ENCODE results near the gene PGAP6. TPM values are rescaled to one million over a fixed set of nuclear protein-coding genes. Genes with fewer than 3 reads are reported as not detected.

The PGAP6 gene
- total RNA-seq, 1 donor from 2014 or later = 114 TPM

DNA sequence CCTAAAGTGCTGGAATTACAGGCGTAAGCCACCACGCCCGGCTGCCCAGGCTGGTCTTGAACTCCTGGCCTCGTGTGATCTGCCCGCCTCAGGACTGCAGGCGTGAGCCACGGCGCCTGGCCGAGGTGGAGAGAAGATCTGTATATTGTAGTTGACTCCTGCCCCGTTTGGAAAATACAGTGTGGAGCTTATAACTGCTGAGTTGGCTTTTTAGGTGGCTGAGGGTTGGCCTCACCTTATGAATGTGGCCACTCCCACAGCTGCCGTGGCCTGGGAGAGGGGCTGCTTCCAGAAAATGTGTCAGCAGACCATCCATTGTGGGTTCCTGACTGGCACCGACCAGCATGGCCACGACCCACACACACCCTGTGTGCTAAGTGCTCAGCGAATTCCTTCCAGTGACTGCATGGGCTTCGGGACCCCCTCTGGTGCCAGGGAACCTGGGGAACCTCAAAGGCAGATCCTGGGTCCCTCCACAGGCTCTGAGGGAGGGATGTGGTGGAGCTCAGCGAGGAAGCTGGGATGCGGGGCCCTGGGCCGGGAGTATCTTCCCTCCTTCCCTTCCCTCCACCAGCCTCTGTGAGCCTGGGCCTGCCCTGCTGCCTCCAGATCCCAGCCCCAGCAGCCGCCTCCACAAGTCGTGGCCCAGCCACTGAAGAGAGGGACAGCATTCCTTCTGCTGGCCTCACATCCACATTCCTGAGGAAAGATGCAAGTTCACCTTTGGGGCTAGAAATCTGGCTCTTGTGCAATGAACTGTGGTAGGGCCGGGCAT lies 32.8 kb upstream of the PGAP6 start:
- TF ChIP-seq, protein P1, sequence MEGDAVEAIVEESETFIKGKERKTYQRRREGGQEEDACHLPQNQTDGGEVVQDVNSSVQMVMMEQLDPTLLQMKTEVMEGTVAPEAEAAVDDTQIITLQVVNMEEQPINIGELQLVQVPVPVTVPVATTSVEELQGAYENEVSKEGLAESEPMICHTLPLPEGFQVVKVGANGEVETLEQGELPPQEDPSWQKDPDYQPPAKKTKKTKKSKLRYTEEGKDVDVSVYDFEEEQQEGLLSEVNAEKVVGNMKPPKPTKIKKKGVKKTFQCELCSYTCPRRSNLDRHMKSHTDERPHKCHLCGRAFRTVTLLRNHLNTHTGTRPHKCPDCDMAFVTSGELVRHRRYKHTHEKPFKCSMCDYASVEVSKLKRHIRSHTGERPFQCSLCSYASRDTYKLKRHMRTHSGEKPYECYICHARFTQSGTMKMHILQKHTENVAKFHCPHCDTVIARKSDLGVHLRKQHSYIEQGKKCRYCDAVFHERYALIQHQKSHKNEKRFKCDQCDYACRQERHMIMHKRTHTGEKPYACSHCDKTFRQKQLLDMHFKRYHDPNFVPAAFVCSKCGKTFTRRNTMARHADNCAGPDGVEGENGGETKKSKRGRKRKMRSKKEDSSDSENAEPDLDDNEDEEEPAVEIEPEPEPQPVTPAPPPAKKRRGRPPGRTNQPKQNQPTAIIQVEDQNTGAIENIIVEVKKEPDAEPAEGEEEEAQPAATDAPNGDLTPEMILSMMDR (IDR thresholded peaks at IDR 0.05; ENCODE audit: insufficient read depth, low read length, poor library complexity, severe bottlenecking) = no peak
- no peak for DNase-seq (ENCODE audit: low read depth)
- no peak overlapping the region for H3K4me3 ChIP-seq (ENCODE audit: low read depth, low read length)
- no peaks in the 10 kb centered on the region for H3K36me3 ChIP-seq (ENCODE audit: control insufficient read depth, insufficient read depth, low read length)
- no peaks in the 10 kb centered on the region for H3K27me3 ChIP-seq (ENCODE audit: control insufficient read depth, insufficient read depth, low read length)

DNA sequence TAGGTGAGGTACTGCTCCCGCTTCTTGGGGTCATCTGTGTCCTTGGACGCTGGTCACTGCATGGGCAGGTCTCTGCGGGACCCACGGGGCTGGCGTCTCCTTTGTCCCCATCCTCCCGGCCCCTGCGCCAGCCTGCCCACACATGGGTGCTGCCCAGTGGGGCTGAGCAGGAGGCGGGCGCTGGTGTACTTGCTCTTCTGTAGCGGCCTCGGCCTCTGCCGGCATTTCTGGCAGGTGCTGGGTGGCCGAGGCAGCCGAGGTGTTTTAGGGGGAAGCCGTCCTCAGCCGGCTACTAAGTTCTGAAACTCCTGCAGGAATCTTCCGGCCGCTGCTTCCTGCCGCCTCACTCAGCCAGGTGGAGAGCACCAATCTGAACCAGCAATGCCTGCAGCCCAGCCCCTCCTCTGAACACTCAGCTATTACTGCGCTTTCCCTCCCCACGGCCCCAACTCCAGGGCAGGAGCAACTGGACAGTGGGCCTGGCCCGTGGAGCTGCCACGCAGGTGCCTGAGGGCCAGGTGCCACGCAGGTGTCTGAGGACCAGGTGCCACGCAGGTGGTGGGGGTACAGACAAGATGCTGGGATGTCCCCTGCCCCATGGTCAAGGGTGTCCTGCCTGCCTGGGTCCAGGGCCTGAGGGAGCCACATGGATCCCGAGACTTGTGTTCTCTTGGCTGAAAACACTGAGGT lies 29.9 kb upstream of the PGAP6 start:
- Histone ChIP-seq H3K36me3 (ENCODE audit: control insufficient read depth, insufficient read depth, low read length) (no peaks in the 10 kb centered on the region), H3K27me3 (ENCODE audit: control insufficient read depth, insufficient read depth, low read length) (no peaks in the 10 kb centered on the region), H3K4me3 (ENCODE audit: low read depth, low read length) (no peak overlapping the region)
- TF ChIP-seq, protein P1 (IDR thresholded peaks at IDR 0.05; ENCODE audit: insufficient read depth, low read length, poor library complexity, severe bottlenecking) = no peak
- no peak for DNase-seq (ENCODE audit: low read depth)

DNA sequence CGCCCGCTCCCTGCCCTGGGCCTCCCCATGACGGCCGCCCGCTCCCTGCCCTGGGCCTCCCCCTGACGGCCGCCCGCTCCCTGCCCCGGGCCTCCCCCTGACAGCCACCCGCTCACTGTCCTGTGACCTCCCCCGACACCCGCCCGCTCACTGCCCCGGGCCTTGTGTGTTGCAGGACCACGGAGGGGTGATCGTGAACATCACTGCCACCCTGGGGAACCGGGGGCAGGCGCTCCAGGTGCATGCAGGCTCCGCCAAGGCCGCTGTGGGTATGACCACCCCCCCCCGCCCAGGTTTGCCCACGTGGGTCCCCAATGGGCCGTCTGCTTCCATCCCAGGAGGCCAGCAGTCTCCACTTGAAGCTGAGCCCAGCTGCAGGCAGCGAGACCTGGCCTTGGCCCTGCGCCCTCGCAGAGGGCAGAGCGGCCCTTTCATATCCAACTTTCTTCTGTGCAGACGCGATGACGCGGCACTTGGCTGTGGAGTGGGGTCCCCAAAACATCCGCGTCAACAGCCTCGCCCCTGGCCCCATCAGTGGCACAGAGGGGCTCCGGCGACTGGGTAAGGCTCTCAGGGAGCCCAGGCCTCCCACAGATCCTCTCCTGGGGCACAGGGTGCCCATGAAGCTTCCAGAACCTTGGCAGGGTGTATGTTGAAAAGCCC lies 28.9 kb upstream of the PGAP6 start:
- TF ChIP-seq, protein P1 (IDR thresholded peaks at IDR 0.05; ENCODE audit: insufficient read depth, low read length, poor library complexity, severe bottlenecking) = no peak
- no peak for DNase-seq (ENCODE audit: low read depth)
- no peaks in the 10 kb centered on the region for H3K27me3 ChIP-seq (ENCODE audit: control insufficient read depth, insufficient read depth, low read length)
- no peaks in the 10 kb centered on the region for H3K36me3 ChIP-seq (ENCODE audit: control insufficient read depth, insufficient read depth, low read length)
- H3K4me3 ChIP-seq (ENCODE audit: low read depth, low read length) = no peak overlapping the region

DNA sequence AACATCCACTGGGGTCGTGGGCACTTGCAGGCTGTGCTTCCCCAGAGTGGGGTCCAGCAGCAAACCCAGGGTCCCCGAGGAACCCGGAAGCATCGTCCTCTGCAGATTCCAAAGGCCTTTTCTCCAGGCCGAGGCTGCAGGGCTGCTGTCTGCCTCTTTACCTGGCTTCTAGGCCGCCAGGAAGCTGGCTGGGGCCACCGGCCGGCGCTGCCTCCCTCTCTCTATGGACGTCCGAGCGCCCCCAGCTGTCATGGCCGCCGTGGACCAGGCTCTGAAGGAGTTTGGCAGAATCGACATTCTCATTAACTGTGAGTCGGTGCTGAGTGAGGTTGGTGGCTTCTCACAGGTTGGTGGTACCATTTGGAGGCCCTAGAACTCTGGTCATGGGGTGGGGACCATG lies 25.5 kb upstream of the PGAP6 start:
- Histone ChIP-seq H3K4me3 (ENCODE audit: low read depth, low read length) (no peak overlapping the region), H3K36me3 (ENCODE audit: control insufficient read depth, insufficient read depth, low read length) (no peaks in the 10 kb centered on the region), H3K27me3 (ENCODE audit: control insufficient read depth, insufficient read depth, low read length) (no peaks in the 10 kb centered on the region)
- no peak for DNase-seq (ENCODE audit: low read depth)
- TF ChIP-seq, protein P1 (IDR thresholded peaks at IDR 0.05; ENCODE audit: insufficient read depth, low read length, poor library complexity, severe bottlenecking) = no peak

DNA sequence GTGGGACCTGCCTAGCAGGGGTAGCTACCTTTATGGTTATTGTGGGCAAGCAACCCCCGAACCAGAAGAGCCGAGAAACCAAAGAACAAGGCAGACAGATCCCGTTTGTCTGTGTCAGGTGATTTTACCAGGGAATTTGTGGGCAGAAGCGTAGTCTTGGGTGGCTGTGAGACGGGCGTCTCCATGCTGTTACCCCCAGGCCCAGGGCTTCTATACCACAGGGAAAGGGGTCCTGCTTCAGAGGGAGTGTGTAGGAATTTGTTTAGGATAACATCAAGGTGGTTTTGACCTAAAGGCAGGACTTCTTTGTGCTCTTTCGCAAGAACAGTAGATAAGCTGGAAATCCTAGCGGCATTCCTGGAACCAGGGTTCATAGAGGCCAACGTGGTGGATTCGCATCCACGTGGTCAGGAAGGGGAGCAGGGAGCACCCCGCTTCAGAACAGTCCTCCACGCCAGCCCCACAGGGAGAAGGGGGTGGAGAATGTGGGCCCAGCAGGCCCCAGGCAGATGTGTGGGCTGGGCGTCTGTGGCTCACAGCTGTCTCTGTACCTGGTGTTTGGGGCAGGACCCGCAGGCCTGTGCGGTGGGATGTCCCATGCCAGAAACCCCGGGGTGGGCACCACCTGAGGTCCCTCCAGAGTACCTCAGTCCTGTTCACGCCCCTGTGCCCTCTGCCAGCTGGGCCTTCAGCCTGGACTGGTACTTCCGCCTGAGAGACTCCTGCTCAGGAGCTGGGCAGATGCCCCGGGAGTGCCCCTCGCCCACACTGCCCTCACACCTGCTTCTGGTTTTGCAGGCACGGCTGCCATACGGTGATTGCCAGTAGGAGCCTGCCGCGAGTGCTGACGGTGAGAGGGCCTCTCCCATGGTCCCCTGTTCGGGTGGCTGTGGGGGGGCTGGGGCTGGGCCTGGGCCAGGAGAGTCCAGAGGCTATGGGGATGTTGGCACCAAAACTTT lies 24.0 kb upstream of the PGAP6 start:
- TF ChIP-seq, protein P1 (IDR thresholded peaks at IDR 0.05; ENCODE audit: insufficient read depth, low read length, poor library complexity, severe bottlenecking) = no peak
- Histone ChIP-seq H3K36me3 (ENCODE audit: control insufficient read depth, insufficient read depth, low read length) (no peaks in the 10 kb centered on the region), H3K27me3 (ENCODE audit: control insufficient read depth, insufficient read depth, low read length) (no peaks in the 10 kb centered on the region), H3K4me3 (ENCODE audit: low read depth, low read length) (no peak overlapping the region)
- no peak for DNase-seq (ENCODE audit: low read depth)

Measured in kidney epithelial cell (primary cell).